ENCODE results near the gene RBM19.

- no peak for TF ChIP-seq POLR2A (IDR thresholded peaks at IDR 0.05; ENCODE audit: low read depth, low read length)
- TF ChIP-seq MAX (IDR thresholded peaks at IDR 0.05; ENCODE audit: insufficient read depth, insufficient read length), result no peak
- no peak for TF ChIP-seq POLR2AphosphoS5 (IDR thresholded peaks at IDR 0.05; ENCODE audit: insufficient read depth, low read depth, low read length)
- no peak for TF ChIP-seq CTCF (IDR thresholded peaks at IDR 0.05; ENCODE audit: extremely low read depth in 1 of 2, insufficient read depth in 1 of 2, low read depth in 1 of 2, low read length in 2 of 2)
- TF ChIP-seq MYC (IDR thresholded peaks at IDR 0.05; ENCODE audit: low read depth, low read length), result no peak
- TF ChIP-seq JUN (IDR thresholded peaks at IDR 0.05; ENCODE audit: borderline replicate concordance, insufficient read depth, insufficient read length, low read depth), result no peak
- TF ChIP-seq GATA2 (IDR thresholded peaks at IDR 0.05; ENCODE audit: insufficient read depth, insufficient read length, low read depth, low read length), result no peak
Measured at GRCh38 chr12:113826805-113827538, 139.2 kb downstream of the RBM19 start.

Data from endothelial cell of umbilical vein (primary cell).